HG03280 (cell line): Measurements from ENCODE around the gene FAT2.

Experiments used
- ATAC-seq: cut with Tn5 transposase; IDR thresholded peaks from one replicate; pipeline ENCODE4 v1.9.1; 2021; ENCODE audit warnings: mild to moderate bottlenecking, moderate library complexity; ENCODE audit not compliant: unreplicated experiment

FAT2 gene, protein sequence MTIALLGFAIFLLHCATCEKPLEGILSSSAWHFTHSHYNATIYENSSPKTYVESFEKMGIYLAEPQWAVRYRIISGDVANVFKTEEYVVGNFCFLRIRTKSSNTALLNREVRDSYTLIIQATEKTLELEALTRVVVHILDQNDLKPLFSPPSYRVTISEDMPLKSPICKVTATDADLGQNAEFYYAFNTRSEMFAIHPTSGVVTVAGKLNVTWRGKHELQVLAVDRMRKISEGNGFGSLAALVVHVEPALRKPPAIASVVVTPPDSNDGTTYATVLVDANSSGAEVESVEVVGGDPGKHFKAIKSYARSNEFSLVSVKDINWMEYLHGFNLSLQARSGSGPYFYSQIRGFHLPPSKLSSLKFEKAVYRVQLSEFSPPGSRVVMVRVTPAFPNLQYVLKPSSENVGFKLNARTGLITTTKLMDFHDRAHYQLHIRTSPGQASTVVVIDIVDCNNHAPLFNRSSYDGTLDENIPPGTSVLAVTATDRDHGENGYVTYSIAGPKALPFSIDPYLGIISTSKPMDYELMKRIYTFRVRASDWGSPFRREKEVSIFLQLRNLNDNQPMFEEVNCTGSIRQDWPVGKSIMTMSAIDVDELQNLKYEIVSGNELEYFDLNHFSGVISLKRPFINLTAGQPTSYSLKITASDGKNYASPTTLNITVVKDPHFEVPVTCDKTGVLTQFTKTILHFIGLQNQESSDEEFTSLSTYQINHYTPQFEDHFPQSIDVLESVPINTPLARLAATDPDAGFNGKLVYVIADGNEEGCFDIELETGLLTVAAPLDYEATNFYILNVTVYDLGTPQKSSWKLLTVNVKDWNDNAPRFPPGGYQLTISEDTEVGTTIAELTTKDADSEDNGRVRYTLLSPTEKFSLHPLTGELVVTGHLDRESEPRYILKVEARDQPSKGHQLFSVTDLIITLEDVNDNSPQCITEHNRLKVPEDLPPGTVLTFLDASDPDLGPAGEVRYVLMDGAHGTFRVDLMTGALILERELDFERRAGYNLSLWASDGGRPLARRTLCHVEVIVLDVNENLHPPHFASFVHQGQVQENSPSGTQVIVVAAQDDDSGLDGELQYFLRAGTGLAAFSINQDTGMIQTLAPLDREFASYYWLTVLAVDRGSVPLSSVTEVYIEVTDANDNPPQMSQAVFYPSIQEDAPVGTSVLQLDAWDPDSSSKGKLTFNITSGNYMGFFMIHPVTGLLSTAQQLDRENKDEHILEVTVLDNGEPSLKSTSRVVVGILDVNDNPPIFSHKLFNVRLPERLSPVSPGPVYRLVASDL (N-terminal part only)

DNA sequence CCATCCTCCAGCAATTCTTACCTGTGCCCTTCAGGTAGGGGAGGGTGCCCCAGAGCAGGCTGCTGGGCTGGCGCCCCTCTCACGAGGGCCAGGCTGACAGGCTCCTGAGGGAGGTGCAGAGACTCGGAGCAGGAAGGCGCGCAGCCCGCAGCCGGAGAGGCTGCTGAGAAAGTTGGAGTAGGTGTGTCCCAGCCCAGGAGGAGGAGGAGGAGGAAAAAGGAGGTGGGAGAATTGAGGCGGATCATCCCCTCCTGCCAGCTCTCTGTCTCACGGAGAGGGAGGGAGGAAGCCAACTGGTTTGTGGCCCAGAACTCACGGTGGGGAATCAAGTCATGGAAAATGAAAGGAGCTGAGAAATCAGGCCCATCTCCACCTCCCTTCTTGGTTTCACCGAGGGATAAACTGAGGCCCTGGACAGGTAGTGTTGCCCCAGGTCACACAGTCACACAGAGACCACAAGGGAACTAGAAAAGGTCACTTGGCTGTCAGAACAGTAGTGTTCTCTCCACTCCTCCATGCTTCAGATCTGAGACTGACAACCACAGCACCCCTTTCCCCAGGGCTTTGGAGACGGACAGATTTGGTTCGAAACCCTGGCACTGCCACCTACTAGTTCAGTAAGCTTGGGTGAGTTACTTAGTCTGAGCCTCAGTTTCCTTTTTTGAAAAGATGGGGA, at the start of gene FAT2:
FAT2 (minus strand) TSS at position 188 of the 676 bp plus-strand sequence. CDS start 22,400 bp downstream, outside the sequence.
- ATAC-seq = no peak

DNA sequence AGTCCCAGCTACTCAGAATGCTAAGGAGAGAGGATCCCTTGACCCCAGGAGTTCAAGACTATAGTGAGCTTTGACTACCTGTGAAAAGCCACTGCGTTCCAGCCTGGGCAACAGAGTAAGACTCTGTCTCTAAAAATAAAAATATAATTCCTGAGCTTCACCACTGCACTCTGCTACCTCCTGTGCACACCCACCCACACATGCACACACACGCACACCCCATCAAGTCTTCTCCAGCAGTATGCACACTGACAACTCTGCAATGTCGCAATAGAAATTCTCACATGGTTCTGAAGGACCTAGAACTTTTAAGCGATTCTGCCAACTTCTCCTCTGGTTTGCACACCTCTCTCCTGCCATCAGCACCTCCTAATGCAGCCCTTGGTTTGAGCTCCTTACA, 47.5 kb upstream of the FAT2 start:
- no peak for ATAC-seq

DNA sequence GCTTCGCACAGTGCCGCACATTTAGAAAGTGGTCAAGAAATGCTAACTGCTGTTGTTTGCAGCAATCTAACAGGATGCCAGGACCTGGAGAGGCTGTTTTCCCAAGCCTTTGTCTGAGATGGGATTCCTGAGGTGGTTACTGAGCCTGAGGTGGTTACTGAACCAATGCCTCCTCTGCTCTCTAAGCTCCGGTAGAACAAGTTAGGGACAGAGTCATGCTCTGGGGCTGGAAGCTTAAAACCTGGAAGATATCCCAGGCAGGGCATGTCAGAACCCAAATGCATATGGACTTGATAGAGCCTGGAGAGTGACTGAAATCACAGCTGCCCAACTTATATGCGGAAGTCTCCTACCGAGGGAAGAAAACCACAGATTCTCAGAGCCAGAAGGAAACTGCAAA, 46.5 kb upstream of the FAT2 start:
- no peak for ATAC-seq

DNA sequence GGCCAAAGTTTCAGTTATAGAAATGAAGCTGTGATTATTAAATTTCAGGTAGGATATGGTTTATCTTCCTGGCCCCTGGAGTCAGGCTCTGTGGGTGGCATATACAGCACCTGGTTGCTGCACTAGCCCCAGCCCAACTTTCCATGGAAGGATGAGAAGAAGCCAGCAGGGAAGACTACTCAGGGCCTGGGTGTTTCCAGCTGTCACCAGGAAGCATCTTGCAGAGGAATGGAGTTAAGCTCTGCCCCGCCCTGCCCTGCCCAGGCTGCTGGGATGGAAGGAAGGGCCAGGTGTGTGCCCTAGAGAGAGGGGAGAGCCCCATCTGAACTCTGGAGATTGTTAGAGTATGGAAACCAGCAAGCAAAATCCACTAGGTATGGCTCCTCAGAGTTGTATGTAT, 42.8 kb upstream of the FAT2 start:
- ATAC-seq = no peak

DNA sequence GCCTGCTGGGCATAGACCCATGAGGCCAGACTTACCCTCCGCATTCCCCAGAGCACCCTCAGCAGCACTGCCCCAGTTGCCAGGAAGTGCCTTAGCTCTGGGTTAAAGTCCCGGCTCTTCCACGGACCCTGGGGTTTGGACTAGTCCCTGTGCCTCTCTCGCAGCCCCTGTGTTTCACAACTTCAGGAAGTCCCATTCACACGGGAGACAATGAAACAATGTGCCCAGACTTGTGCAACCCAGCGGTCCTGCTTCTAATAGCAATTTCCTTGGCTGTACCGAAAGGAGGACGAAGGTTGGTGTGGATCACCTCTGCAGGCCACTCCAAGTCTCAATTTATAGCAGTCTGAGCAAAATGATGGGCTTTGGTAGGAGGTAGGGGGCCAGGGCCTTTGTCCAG, 41.8 kb upstream of the FAT2 start:
- ATAC-seq = no peak

DNA sequence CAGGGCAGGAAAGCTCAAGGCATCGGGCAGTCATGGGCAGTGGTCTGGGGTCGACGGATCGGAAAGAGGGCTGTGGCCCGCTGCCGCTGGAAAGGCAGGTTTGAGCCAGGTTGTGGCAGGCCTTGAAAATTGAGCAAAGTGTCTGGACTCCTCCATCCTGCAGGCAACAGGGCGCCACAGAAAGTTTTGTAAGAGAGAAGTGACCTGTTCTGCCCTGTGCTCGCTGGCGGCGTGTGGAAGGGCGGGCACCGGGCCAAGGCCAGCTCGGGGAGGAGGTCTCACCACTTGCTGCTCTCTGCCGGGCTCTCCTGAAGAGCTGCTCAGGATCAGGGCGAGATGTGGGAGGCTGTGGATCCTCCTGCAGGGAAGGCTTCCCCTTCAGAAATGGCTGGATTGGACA, 41.4 kb upstream of the FAT2 start:
- ATAC-seq = no peak

DNA sequence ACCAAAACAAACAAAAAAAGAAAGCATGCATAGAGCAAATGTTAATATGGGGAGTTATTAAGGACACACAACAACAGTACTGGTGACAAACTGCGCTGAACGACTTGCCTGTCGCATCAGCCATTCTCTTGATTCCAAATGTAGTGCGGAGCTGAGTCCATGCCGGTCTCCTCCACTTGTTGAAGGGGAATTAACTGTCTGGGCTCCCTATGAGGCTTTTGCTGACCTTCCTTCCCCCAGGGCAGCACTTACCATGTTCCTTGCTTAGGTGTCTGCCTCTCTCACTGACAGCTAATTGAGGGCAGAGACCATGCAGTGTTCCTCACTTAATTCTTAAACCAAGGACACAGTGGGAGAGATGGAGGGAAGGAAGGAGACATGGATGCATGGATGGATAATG, 40.8 kb upstream of the FAT2 start:
- ATAC-seq = no peak

DNA sequence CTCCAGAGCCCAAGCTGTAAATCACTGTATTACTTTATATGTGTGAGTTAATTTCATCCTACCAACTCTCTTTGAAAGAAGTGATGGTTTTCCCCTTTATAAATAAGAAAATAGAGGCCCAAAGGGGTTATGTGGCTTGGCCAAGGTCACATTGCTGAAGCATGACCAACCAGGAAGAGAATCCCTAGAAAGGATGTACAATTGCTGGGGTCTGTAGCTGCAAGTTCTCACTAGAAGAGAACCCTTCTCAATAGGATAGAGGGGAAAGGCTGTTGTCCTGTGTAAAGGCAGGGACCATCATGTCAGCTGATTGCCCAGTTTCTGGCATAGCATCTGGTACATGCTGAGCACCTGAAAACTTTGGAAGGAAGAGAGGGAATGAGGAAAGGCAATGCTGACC, 39.0 kb upstream of the FAT2 start:
- no peak for ATAC-seq

DNA sequence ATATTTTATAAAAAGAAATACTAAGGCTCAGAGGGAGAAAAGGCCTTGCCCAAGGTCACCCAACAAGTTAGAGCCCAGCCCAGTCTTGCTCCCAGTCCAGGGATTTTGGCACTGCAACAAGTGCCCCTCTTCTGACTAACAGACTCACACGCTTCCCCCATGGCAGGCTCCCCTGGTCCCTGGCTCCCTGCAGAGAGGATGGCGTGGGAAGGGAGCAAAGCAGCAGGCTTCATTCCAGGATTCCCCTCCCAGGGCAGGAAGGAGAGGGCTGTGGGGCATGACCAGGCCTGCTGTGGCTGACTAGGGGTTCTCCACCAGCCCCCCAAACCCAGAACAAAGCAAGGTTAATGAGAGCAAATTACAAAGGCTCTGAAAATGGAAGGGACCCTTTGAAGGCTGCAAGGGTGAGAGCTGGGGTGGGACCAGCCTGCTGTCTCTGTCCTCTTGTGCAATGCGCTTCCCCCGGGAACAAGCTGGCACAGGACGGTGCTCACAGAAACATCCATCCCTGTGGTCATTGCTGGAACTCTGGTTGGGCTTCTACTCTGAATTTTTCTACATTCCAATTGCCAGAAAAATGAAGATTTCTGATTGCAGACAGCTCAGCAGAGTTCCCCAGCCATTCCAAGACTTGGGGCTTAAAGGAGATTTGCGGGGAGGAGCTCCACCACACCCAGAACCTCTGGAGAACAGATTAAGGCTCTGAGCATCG, 37.1 kb upstream of the FAT2 start:
- no peak for ATAC-seq

DNA sequence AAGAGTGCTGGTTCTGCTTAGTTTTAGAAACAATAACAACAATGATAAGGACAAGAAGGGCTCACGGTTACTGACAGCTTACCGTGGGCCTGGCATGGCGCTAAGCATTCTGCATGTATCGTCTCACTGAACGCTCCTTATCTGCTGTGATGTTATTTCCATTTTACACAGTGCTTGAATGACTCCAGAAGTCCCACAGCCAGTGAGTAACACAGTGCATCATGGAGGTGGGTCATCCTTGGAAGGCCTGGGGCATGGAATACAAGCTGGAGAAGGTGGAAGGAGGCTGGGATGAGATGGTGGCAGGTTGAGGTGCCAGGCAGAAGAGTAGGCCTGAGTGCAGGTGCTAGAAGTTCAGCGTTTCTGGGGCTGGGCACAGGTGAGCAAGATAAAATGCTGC, 36.5 kb upstream of the FAT2 start:
- ATAC-seq = no peak

DNA sequence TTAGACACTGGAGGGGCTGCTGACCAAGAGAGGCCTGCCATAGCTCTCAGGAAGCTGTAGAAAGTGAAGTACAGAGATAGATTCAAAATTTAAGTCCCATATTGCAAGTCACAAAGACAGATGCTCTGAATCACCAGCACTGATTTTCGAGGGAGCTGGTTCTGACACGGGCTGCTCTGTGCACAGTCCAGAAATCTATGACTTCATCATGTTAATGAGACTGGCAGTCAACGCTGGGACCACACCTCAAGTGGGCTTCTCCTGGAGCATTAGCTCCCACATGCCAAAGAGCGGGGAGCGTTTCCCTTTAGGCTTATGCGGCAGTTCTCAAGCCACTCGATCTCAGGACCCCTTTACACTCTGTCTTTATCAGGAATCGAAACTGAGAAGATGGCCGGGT, 34.2 kb upstream of the FAT2 start:
- ATAC-seq = no peak

DNA sequence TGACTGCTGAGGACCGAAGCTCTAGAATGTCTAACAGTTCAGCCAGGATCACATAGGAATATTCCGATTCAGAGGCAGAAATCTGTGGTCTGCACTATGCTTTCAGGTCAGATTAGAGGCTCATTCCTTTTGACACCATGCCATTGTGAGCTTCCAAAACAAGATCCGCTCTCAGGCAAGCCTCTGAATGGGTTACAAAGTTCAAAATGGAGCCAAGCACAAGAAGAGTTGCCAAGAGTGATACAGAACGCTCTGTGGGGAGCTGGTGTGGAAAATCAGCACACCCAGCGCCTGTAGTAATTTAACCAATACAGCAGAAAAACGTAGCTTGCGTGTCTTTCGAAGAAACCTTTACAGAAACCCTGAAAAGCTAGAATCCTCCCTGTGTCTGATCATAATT, 33.3 kb upstream of the FAT2 start:
- no peak for ATAC-seq

DNA sequence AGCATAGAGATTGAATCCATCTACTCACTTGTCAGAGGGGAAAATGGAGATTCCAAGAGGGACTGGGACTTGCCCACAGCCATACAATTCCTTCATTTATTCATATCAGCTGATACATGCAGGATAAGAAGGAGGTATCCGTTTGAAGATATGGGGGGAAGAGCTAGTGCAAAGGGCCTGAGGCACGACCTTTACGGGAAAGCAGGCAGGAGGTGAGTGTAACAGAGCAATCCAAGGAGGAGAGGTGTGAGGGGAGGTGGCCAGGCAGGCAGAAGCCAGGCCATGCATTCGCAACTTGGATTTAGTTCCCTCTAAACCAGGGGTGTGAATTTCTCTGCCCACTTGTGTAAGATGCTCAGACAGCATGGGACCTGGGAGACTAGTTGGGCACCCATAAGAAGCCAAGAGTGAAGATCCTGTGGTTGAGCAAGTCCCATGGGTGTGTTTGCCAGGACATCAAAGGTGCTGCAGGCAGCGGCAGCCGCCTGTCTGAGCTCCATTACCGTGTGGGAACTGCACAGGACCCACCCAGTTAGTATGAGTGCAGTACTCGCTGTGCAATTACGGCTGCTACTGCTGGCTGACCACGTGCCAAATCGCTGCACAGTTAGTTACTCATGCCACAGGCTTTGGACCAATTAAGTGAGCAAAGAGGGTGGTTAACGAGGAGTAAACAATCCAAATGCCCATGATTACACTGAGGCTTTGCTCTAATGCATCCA, 31.4 kb upstream of the FAT2 start:
- ATAC-seq = no peak

DNA sequence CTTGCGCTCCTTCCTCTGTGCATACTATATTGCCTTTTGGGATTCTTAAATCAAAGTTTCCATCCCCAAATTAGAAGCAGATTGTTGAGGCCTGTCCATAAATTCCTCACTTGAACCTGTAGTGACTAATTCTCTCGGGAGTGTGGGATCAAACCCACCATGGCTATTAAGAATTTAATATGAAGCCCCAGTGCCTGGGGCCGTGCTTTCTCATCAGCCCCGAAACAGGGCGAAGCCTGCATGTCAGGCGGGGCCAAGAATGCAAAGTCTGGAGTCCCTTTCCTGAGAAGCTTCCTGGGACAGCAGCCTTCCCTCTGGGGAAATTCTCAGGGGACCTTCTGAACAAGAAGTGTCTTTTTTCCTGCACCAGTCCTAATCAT, 29.3 kb upstream of the FAT2 start:
- ATAC-seq = no peak

DNA sequence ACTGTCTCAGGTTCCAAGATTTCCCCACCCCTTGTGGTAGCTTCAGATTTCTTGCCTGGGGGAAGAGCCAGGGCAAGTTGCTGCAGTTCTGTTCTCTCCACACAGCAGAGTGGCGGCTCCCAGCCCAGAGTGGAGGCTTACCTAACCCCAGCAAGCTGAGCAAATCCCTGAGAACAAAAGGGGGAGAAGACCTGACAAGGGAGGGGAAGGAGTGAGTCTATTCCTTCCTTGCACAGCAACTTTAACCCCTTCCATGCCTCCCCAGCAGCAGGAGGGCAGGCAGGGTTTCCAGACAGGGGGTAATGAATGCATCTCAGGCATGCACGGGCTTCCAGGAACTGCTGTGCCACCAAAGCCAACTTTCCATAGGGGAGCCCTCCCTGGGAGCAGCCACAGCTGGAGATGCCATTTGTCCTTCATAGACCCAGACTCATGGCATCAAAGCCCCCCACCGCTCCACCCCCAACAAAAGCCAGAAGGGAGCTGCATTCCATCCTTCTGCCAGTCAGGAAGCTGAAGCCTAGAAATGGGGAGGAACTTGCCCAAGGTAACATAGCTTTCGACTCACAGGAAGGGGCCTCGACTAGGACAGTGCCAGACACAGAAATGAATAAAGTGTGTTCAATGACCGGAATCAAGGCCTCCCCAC, 28.8 kb upstream of the FAT2 start:
- ATAC-seq = no peak

DNA sequence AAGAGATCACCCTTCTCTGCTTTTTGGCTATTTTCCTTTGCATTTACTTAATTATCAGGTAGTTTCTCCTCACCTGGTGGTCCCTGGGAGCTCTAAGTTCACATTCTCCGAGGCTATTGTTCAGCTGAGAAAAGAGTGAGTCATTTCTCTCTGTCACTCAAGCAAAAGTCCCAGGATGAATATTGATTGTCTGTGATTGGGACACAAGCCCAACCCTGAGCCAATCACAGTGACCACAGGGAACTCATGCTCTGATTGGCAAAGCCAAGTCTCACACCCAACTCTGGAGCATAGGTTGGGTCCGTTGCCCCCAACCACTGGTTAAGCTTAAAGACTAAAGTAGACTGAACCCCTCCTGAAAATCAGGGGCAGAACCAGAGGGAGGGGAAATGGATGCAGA, 27.8 kb upstream of the FAT2 start:
- no peak for ATAC-seq

DNA sequence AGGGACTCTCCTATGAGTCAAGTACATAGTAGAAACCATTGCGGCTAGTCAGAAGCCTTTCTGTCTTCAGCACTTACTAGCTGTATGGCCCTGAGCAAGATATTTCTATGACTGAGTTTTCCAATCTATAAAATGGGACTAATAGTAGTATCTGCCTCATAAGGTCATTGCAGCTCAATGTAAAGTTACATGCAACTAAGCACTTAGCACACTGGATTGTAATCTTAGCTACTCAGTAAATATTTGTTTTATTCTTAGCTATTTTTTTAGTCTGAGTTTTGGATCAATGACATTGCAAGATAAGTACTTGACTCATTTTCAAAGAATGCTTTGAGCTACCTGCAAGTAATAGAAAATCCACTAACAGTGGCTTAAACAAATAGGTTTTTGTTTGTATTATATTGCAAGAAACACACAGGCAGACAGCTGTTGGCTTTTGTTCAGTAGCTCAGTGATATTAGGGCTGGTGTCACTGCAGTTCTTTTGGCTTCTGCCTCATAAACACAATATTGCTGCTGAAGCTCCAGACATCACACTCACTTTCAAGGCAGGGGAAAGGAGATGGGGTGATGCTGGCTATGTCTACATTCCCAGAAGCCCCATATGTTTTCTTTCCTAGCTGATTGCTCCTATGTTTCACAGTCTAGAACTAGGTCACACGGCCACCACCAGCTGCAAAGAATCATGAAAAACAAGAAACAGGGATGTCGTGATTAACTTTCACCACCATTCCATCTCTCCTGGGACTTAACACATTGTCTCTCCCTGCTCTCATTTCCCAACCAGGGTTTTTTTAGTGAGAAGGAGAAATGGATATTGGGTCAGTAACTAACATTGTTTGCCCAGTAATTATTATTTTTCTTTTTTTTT, 26.9 kb upstream of the FAT2 start:
- no peak for ATAC-seq

DNA sequence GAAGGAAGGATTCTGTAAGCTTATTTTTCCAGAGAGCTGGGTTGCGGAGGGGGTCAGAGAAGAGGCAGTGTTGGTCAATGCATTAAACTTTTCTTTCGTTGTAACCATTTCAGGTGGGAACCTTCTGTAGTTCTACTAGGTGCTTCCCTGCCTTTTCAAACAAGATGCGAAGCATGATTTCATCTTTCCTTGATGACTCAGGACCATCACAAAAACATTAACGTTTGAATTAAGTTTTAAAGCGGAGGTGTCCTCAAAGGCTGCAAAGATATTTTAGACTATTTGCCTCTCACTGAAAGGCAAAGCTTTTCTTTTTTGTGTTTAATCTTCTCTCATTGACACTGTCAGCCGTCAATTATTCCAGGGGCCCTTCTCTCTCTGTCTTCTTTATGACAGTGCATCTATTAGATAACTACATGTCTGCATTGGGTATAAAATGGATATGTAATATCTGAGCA, 26.3 kb upstream of the FAT2 start:
- no peak for ATAC-seq
